Measurements from ENCODE around the gene MAEL.

GRCh38 chr1:167000546-167000945 lies 11.5 kb downstream of the MAEL start:
- TF ChIP-seq, protein P1, sequence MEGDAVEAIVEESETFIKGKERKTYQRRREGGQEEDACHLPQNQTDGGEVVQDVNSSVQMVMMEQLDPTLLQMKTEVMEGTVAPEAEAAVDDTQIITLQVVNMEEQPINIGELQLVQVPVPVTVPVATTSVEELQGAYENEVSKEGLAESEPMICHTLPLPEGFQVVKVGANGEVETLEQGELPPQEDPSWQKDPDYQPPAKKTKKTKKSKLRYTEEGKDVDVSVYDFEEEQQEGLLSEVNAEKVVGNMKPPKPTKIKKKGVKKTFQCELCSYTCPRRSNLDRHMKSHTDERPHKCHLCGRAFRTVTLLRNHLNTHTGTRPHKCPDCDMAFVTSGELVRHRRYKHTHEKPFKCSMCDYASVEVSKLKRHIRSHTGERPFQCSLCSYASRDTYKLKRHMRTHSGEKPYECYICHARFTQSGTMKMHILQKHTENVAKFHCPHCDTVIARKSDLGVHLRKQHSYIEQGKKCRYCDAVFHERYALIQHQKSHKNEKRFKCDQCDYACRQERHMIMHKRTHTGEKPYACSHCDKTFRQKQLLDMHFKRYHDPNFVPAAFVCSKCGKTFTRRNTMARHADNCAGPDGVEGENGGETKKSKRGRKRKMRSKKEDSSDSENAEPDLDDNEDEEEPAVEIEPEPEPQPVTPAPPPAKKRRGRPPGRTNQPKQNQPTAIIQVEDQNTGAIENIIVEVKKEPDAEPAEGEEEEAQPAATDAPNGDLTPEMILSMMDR (IDR thresholded peaks at IDR 0.05) = no peak
- TF ChIP-seq POLR2A (IDR thresholded peaks at IDR 0.05) = no peak
